Memory B cell (primary cell): ENCODE data around the gene BRD3OS.

Experiments
- ATAC-seq: fragments of 150-1000 bp; cut with Tn5 transposase; 2 replicates; pipeline ENCODE4 v1.10.0; 2021; ENCODE audit warnings: low read depth, mild to moderate bottlenecking, moderate library complexity
- DNase-seq, 2 donors: peaks; one replicate each; pipeline ENCODE4 v3.0.0; 2022; ENCODE audit warnings: low spot score in 2 of 2
- H3K27ac Mint-ChIP-seq: one replicate; pipeline ENCODE4 v1.8.0; 2022; ENCODE audit warnings: mild to moderate bottlenecking, moderate library complexity, mixed read lengths
- H3K27me3 Mint-ChIP-seq: one replicate; pipeline ENCODE4 v1.8.0; 2022; ENCODE audit warnings: mixed read lengths
- H3K36me3 Mint-ChIP-seq: one replicate; pipeline ENCODE4 v1.8.0; 2022; ENCODE audit warnings: mild to moderate bottlenecking, mixed read lengths
- H3K4me1 Mint-ChIP-seq: one replicate; pipeline ENCODE4 v1.8.0; 2022; ENCODE audit warnings: mixed read lengths
- H3K4me3 Mint-ChIP-seq: one replicate; pipeline ENCODE4 v1.8.0; 2022; ENCODE audit warnings: mild to moderate bottlenecking, moderate library complexity, mixed read lengths
- H3K9me3 Mint-ChIP-seq: one replicate; pipeline ENCODE4 v1.8.0; 2022; ENCODE audit warnings: mixed read lengths

The BRD3OS gene

GRCh38 chr9:134040781-134041648 lies 15.7 kb downstream of the BRD3OS start:
- ATAC-seq = no peak
- H3K27ac Mint-ChIP-seq = no peak overlapping the region
- H3K27me3 Mint-ChIP-seq = no peaks in the 10 kb centered on the region
- no peak overlapping the region for H3K4me3 Mint-ChIP-seq
- H3K4me1 Mint-ChIP-seq = no peaks in the 10 kb centered on the region
- peaks cover 8% of the 10 kb centered on the region for H3K9me3 Mint-ChIP-seq
- H3K36me3 Mint-ChIP-seq = peaks cover 37% of the 10 kb centered on the region
- DNase-seq = no peak

DNA sequence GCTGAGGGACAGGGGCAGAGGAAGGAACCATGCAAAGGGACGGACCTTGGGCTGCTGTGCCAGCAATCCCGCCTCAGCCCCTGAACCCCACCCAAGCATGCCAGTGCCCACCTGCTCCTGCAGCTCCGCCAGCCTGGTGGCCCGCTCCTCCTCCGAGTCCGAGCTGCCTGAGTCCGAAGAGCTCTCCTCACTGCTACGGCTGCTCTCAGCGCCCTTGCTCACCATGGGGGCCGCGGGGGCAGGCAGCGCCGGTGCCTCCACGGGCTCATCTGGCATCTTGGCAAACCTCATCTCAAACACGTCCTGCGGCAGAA lies 16.3 kb downstream of the BRD3OS start:
- H3K36me3 Mint-ChIP-seq = peaks cover 32% of the 10 kb centered on the region
- ATAC-seq (no peak), DNase-seq (no peak)
- H3K27ac Mint-ChIP-seq = no peak overlapping the region
- no peaks in the 10 kb centered on the region for H3K27me3 Mint-ChIP-seq
- H3K9me3 Mint-ChIP-seq = peaks cover 8% of the 10 kb centered on the region
- no peak overlapping the region for H3K4me3 Mint-ChIP-seq
- H3K4me1 Mint-ChIP-seq = no peaks in the 10 kb centered on the region

GRCh38 chr9:134043531-134043988 lies 18.3 kb downstream of the BRD3OS start:
- Mint-ChIP-seq H3K27ac (no peak overlapping the region), H3K27me3 (no peaks in the 10 kb centered on the region), H3K36me3 (peaks cover 25% of the 10 kb centered on the region), H3K9me3 (peaks cover 8% of the 10 kb centered on the region), H3K4me3 (no peak overlapping the region), H3K4me1 (no peaks in the 10 kb centered on the region)
- DNase-seq (no peak), ATAC-seq (no peak)

- peaks cover 14% of the 10 kb centered on the region for H3K36me3 Mint-ChIP-seq
- H3K27ac Mint-ChIP-seq = no peak overlapping the region
- no peak for ATAC-seq
- H3K9me3 Mint-ChIP-seq = peaks cover 2% of the 10 kb centered on the region
- H3K4me1 Mint-ChIP-seq = no peaks in the 10 kb centered on the region
- H3K27me3 Mint-ChIP-seq = no peaks in the 10 kb centered on the region
- no peak for DNase-seq
- no peak overlapping the region for H3K4me3 Mint-ChIP-seq
Observed at GRCh38 chr9:134044944-134045343, 19.7 kb downstream of the BRD3OS start.

DNA sequence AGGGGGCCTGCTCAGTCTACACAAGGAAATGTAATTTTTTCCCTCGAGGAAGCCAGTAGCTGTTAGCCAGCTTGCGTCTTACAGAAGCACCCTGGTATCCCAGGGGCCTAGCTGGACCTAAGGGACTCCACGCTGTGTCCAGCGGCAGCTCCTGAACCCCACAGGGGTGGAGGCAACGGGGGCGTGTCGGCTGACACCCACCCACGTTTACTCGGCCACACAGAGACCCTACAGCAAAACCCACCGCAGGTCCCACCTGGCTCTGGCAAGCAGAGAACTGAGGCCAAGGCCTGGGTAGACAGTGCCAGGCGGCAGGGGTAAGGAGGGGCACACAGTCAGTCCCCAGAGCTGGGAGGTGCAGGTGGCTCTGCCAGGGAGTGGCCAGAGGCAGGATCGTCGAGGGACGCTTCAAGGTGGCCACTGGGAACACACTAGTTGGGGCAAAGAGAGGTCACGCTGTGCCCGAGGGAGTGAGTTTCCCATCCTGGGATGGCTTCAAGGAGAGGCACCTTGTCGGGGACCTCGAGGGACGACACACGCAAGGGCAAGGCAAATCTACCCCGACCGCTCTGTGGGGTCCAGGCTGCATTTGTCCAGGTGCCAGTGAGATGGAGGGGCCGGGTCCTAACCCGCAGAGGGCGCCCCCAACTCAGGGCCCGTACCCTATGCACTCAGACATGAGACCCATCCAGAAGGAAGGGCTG lies 20.7 kb downstream of the BRD3OS start:
- no peaks in the 10 kb centered on the region for H3K27me3 Mint-ChIP-seq
- no peak for DNase-seq
- H3K36me3 Mint-ChIP-seq = peaks cover 7% of the 10 kb centered on the region
- no peaks in the 10 kb centered on the region for H3K9me3 Mint-ChIP-seq
- no peak for ATAC-seq
- H3K4me1 Mint-ChIP-seq = no peaks in the 10 kb centered on the region
- H3K27ac Mint-ChIP-seq = no peak overlapping the region
- H3K4me3 Mint-ChIP-seq = no peak overlapping the region

- H3K4me3 Mint-ChIP-seq = no peak overlapping the region
- ATAC-seq = no peak
- H3K27me3 Mint-ChIP-seq = no peaks in the 10 kb centered on the region
- DNase-seq = no peak
- H3K9me3 Mint-ChIP-seq = no peaks in the 10 kb centered on the region
- no peak overlapping the region for H3K27ac Mint-ChIP-seq
- H3K4me1 Mint-ChIP-seq = no peaks in the 10 kb centered on the region
- peaks cover 10% of the 10 kb centered on the region for H3K36me3 Mint-ChIP-seq
Observed at GRCh38 chr9:134046894-134047681, 21.8 kb downstream of the BRD3OS start.

GRCh38 chr9:134047868-134048581 lies 22.7 kb downstream of the BRD3OS start:
- DNase-seq (no peak), ATAC-seq (no peak)
- H3K36me3 Mint-ChIP-seq = peaks cover 11% of the 10 kb centered on the region
- H3K4me3 Mint-ChIP-seq = no peak overlapping the region
- H3K27me3 Mint-ChIP-seq = no peaks in the 10 kb centered on the region
- no peaks in the 10 kb centered on the region for H3K9me3 Mint-ChIP-seq
- no peaks in the 10 kb centered on the region for H3K4me1 Mint-ChIP-seq
- H3K27ac Mint-ChIP-seq = no peak overlapping the region

GRCh38 chr9:134048582-134048968 lies 23.3 kb downstream of the BRD3OS start:
- Mint-ChIP-seq H3K27ac (no peak overlapping the region), H3K4me3 (no peak overlapping the region), H3K27me3 (no peaks in the 10 kb centered on the region), H3K4me1 (no peaks in the 10 kb centered on the region), H3K9me3 (no peaks in the 10 kb centered on the region), H3K36me3 (peaks cover 11% of the 10 kb centered on the region)
- DNase-seq (no peak), ATAC-seq (no peak)

DNA sequence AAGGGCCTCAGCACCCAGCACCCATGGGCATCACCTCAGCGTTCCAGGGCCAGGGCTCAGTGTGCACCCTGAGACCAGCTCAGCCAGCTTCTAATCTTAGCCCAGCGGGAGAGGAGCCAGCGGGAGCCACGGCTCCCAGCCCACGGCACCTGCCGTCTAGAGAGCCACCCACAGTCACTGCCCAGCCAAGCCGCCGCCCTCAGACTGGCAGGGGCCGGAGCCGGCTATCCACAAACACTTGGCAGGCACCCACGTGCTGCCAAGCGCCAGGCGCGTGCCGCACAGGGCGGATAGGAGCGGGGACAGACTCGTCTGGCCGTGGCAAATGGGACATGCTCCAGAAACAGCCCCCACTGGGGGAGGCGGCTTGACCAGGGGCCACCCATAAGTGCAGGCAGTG lies 24.0 kb downstream of the BRD3OS start:
- Mint-ChIP-seq H3K27me3 (no peaks in the 10 kb centered on the region), H3K4me3 (no peak overlapping the region), H3K36me3 (peaks cover 11% of the 10 kb centered on the region), H3K27ac (no peak overlapping the region), H3K9me3 (no peaks in the 10 kb centered on the region), H3K4me1 (no peaks in the 10 kb centered on the region)
- DNase-seq = no peak
- no peak for ATAC-seq

GRCh38 chr9:134049772-134050588 lies 24.7 kb downstream of the BRD3OS start:
- no peak for ATAC-seq
- H3K27me3 Mint-ChIP-seq = no peaks in the 10 kb centered on the region
- H3K27ac Mint-ChIP-seq = no peak overlapping the region
- no peak overlapping the region for H3K4me3 Mint-ChIP-seq
- H3K4me1 Mint-ChIP-seq = no peaks in the 10 kb centered on the region
- DNase-seq = no peak
- H3K36me3 Mint-ChIP-seq = peaks cover 11% of the 10 kb centered on the region
- no peaks in the 10 kb centered on the region for H3K9me3 Mint-ChIP-seq

DNA sequence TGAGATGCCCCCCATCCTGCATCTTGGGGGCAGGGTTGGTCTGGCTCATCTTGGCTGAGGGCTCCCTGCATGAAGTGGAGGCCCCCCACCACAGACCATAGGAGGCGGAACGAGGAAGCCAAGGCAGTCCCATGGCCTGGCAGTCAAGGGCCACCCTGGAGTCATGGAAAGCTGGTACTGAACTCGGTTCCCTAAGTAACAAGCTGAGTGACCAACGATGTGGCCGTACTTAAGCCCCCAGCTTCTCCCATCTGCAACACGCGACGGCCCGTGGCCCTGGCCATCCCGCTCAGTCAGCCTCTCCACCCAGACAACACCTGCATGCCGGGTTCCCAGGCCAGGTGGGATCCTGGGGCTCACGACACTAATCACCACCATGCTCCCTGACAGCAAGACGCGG lies 25.4 kb downstream of the BRD3OS start:
- Mint-ChIP-seq H3K27me3 (no peaks in the 10 kb centered on the region), H3K4me3 (no peak overlapping the region), H3K9me3 (no peaks in the 10 kb centered on the region), H3K27ac (no peak overlapping the region), H3K36me3 (peaks cover 11% of the 10 kb centered on the region), H3K4me1 (no peaks in the 10 kb centered on the region)
- ATAC-seq = no peak
- DNase-seq = no peak

DNA sequence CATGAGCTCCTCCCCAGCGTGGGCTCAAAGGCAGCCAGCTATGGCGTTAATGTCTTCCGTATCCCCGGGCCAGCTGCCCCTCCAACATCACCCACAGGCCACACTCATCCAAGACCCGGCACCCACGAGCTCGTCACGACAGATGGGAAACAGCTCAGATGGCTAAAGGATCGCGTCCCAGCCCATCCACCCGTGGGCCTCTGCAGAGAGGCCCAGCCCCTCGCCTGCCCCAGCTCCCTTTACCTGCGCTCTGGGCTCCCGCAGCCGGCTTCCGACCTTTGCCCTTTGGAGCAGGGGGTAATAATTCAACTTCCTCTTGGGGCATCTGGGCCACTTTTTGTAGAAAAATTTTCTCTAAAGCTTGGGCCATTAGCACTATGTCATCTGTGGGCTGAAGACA lies 26.0 kb downstream of the BRD3OS start:
- no peaks in the 10 kb centered on the region for H3K27me3 Mint-ChIP-seq
- peaks cover 11% of the 10 kb centered on the region for H3K36me3 Mint-ChIP-seq
- H3K27ac Mint-ChIP-seq = no peak overlapping the region
- no peaks in the 10 kb centered on the region for H3K9me3 Mint-ChIP-seq
- peaks cover 2% of the 10 kb centered on the region for H3K4me1 Mint-ChIP-seq
- no peak overlapping the region for H3K4me3 Mint-ChIP-seq
- no peak for DNase-seq
- no peak for ATAC-seq

- DNase-seq = no peak
- H3K4me1 Mint-ChIP-seq = peaks cover 6% of the 10 kb centered on the region
- H3K4me3 Mint-ChIP-seq = no peak overlapping the region
- no peaks in the 10 kb centered on the region for H3K9me3 Mint-ChIP-seq
- H3K27ac Mint-ChIP-seq = no peak overlapping the region
- ATAC-seq = no peak
- H3K36me3 Mint-ChIP-seq = peaks cover 11% of the 10 kb centered on the region
- H3K27me3 Mint-ChIP-seq = no peaks in the 10 kb centered on the region
Observed at GRCh38 chr9:134052491-134052890, 27.2 kb downstream of the BRD3OS start.
